Muscle of back (tissue), 11 donors: ENCODE data around the gene SUPT6H. TPM values are rescaled to one million over a fixed set of nuclear protein-coding genes. Genes with fewer than 3 reads are reported as not detected.
"Not testable (repeated sequence)": the region's sequence is repeated elsewhere in the genome, so short reads cannot be mapped to it uniquely, and the experiment has no call there.

Experiments
- DNase-seq, 3 donors: peaks; one replicate each; pipeline versions ENCODE4 v3.0.0 to v3.0.0-alpha.2; 2013
- polyA plus RNA-seq, 10 donors: library from polyadenylated mRNA; unstranded; fragments of 120-200 nt; gene quantifications; one replicate each; pipeline ENCODE4 v1.2.1, GENCODE V29; 2013; ENCODE audit not compliant: insufficient read length in 10 of 10

The SUPT6H gene
- polyA plus RNA-seq, 10 donors = 36.8 to 47.7 (median 41.7) TPM

- DNase-seq = peak in 2 of 3 donors; percentile 24 to 27
Measured at GRCh38 chr17:28718333-28719020, 56.5 kb downstream of the SUPT6H start.

GRCh38 chr17:28719021-28719433 lies 57.0 kb downstream of the SUPT6H start:
- DNase-seq = no peak

GRCh38 chr17:28720247-28720996 lies 58.4 kb downstream of the SUPT6H start:
- no peak for DNase-seq

GRCh38 chr17:28720997-28721329 lies 59.0 kb downstream of the SUPT6H start:
- not testable (repeated sequence) for DNase-seq

- DNase-seq = no peak
Measured at GRCh38 chr17:28722417-28723158, 60.6 kb downstream of the SUPT6H start.

- no peak for DNase-seq
Measured at GRCh38 chr17:28723159-28723835, 61.3 kb downstream of the SUPT6H start.

- DNase-seq = not testable (repeated sequence)
Measured at GRCh38 chr17:28723836-28724499, 62.0 kb downstream of the SUPT6H start.

GRCh38 chr17:28724500-28725165 lies 62.6 kb downstream of the SUPT6H start:
- no peak for DNase-seq

- peak in 2 of 3 donors; percentile 32 to 64 for DNase-seq
Measured at GRCh38 chr17:28725166-28725659, 63.2 kb downstream of the SUPT6H start.

- peak in 1 of 3 donors; percentile 83 for DNase-seq
Measured at GRCh38 chr17:28725660-28726225, 63.7 kb downstream of the SUPT6H start.

- DNase-seq = peak; percentile 51 to 92 (median 78)
Measured at GRCh38 chr17:28726226-28726626, 64.2 kb downstream of the SUPT6H start, which contains the start of gene TLCD1. TLCD1 (minus strand) TSS chr17:28726233; CDS start chr17:28726097, 136 bp downstream.

- DNase-seq = peak; percentile 95 to 98 (median 95)
Measured at GRCh38 chr17:28726627-28727491, 64.9 kb downstream of the SUPT6H start.

- peak; percentile 91 to 97 (median 96) for DNase-seq
Measured at GRCh38 chr17:28728364-28729200, 66.6 kb downstream of the SUPT6H start, which contains the start of gene NEK8. NEK8 (plus strand) TSS chr17:28728788; CDS start chr17:28728814, 26 bp downstream.

GRCh38 chr17:28729950-28730330 lies 67.9 kb downstream of the SUPT6H start:
- DNase-seq = no peak

- no peak for DNase-seq
Measured at GRCh38 chr17:28733346-28733745, 71.3 kb downstream of the SUPT6H start.

- DNase-seq = no peak
Measured at GRCh38 chr17:28734712-28735241, 72.8 kb downstream of the SUPT6H start.

GRCh38 chr17:28735242-28735722 lies 73.3 kb downstream of the SUPT6H start:
- DNase-seq = no peak
